Upper lobe of left lung (tissue), 6 donors: ENCODE measurements around the gene SEPTIN10. TPM values are rescaled to one million over a fixed set of nuclear protein-coding genes. Genes with fewer than 3 reads are reported as not detected.

Experiments used
- ATAC-seq, 2 donors: fragments of 200-7000 bp; cut with Tn5 transposase; one replicate each; pipeline ENCODE4 v1.9.1; 2022; ENCODE audit warnings: mild to moderate bottlenecking in 2 of 2, moderate library complexity in 2 of 2; ENCODE audit not compliant: low FRiP score in 2 of 2
- DNase-seq, 2 donors: peaks; one replicate each; pipeline ENCODE4 v3.0.0-alpha.2; 2019 to 2020
- H3K27ac ChIP-seq, 4 donors: fragments of 200-600 bp; sonication (generic); one replicate each; pipeline ENCODE4 v1.5.1; 2016 to 2019
- H3K27me3 ChIP-seq, 4 donors: fragments of 200-600 bp; sonication (generic); one replicate each; pipeline ENCODE4 v1.5.1; 2017 to 2019
- H3K36me3 ChIP-seq, 4 donors: fragments of 200-600 bp; sonication (generic); one replicate each; pipeline ENCODE4 v1.5.1; 2016 to 2019
- H3K4me1 ChIP-seq, 4 donors: fragments of 200-600 bp; sonication (generic); one replicate each; pipeline ENCODE4 v1.5.1; 2018 to 2019
- H3K4me3 ChIP-seq, 4 donors: fragments of 200-600 bp; sonication (generic); one replicate each; pipeline ENCODE4 v1.5.1; 2017 to 2019; ENCODE audit warnings: mild to moderate bottlenecking in 2 of 4, moderate library complexity in 1 of 4
- H3K9me3 ChIP-seq, 4 donors: fragments of 200-600 bp; sonication (generic); one replicate each; pipeline ENCODE4 v1.5.1; 2018 to 2019
- EP300 ChIP-seq, 4 donors: sonication (generic); formaldehyde crosslinking; IDR thresholded peaks; one replicate each; pipeline ENCODE4 v1.5.1; 2017; ENCODE audit warnings: antibody characterized with exemption in 4 of 4, control low read depth in 2 of 4
- POLR2A ChIP-seq, 4 donors: fragments of 450-650 bp; IDR thresholded peaks; one replicate each; pipeline ENCODE4 v1.5.1; 2016 to 2017; ENCODE audit warnings: antibody characterized with exemption in 4 of 4, mild to moderate bottlenecking in 2 of 4
- POLR2AphosphoS5 ChIP-seq, 2 donors: sonication (generic); formaldehyde crosslinking; IDR thresholded peaks; one replicate each; pipeline ENCODE4 v1.5.1; 2017; ENCODE audit warnings: antibody characterized with exemption in 2 of 2
- WGBS, 2 donors: methylation state at CpG; one replicate each; pipeline ENCODE4 v1.1.5; 2017 to 2018; 5-methylcytosine and 5-hydroxymethylcytosine counted together
- total RNA-seq, 6 donors: library from RNA; depleted of rRNA in 4 of 6; stranded (reverse); fragments of >200 nt in 4 of 6; gene quantifications; one replicate each; pipeline versions ENCODE4 v1.1.0 to v1.2.1, GENCODE V29; 2016 to 2021
- TF ChIP-seq, protein P1 (sequence below), 6 experiments: fragments of 450-650 bp in 4 of 6; fragments of 200-600 bp in 2 of 6; sonication (generic) in 2 of 6; IDR thresholded peaks; one replicate each; pipeline ENCODE4 v1.5.1; 2016 to 2019; ENCODE audit warnings: antibody characterized with exemption in 6 of 6
- donor health status: DM: no; HTN: no; CAD: no; lungs with moderate emphysema.
- donor health status: DM: no; HTN: yes; CAD: no; lungs with severe emphysema.

SEPTIN10 gene
- total RNA-seq, 6 donors from 2014 or later: 60.8 to 135 (median 88.5) TPM

DNA sequence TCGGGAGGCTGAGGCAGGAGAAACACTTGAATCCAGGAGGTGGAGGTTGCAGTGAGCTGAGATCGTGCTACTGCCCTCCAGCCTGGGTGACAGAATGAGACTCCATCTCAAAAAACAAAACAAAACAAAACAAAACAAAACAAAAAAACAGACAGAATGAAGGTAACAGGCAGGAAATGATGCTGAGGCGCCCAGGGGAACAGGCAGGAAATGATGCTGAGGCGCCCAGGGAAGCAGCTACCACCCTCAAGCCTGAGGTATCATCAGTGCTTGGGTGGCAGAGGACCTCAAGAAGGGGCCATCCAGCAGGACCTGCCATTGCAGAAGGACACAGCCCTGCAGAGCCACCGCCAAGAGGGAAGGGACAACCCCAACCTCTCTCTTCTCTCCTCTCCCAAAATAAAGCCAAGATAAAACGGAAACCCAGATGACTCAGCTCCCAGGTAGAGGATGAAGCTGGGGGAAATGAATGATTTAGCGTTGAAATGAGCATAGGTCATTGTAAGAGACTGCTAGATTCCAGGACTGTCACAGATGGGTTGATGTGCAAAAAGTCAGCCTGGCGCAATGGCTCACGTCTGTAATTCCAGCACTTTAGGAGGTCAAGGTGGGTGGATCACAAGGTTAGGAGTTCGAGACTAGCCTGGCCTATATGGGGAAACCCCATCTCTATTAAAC is 19.7 kb upstream of the SEPTIN10 start:
- TF ChIP-seq, protein P1, sequence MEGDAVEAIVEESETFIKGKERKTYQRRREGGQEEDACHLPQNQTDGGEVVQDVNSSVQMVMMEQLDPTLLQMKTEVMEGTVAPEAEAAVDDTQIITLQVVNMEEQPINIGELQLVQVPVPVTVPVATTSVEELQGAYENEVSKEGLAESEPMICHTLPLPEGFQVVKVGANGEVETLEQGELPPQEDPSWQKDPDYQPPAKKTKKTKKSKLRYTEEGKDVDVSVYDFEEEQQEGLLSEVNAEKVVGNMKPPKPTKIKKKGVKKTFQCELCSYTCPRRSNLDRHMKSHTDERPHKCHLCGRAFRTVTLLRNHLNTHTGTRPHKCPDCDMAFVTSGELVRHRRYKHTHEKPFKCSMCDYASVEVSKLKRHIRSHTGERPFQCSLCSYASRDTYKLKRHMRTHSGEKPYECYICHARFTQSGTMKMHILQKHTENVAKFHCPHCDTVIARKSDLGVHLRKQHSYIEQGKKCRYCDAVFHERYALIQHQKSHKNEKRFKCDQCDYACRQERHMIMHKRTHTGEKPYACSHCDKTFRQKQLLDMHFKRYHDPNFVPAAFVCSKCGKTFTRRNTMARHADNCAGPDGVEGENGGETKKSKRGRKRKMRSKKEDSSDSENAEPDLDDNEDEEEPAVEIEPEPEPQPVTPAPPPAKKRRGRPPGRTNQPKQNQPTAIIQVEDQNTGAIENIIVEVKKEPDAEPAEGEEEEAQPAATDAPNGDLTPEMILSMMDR (IDR thresholded peaks at IDR 0.05): no peak
- TF ChIP-seq EP300 (IDR thresholded peaks at IDR 0.05) (no peak), POLR2AphosphoS5 (IDR thresholded peaks at IDR 0.05) (no peak), POLR2A (IDR thresholded peaks at IDR 0.05) (no peak)
- no peak overlapping the region for H3K27ac ChIP-seq
- H3K9me3 ChIP-seq: no peaks in the 10 kb centered on the region
- DNase-seq (no peak), ATAC-seq (no peak)
- no peak overlapping the region for H3K4me3 ChIP-seq
- H3K27me3 ChIP-seq: no peaks in the 10 kb centered on the region
- H3K4me1 ChIP-seq: peaks cover 0 to 15% (median 11%) of the 10 kb centered on the region in 4 donors
- H3K36me3 ChIP-seq: no peaks in the 10 kb centered on the region
- WGBS, 2 donors: 83 to 92% methylated on average over 10 of the region's 10 CpGs

DNA sequence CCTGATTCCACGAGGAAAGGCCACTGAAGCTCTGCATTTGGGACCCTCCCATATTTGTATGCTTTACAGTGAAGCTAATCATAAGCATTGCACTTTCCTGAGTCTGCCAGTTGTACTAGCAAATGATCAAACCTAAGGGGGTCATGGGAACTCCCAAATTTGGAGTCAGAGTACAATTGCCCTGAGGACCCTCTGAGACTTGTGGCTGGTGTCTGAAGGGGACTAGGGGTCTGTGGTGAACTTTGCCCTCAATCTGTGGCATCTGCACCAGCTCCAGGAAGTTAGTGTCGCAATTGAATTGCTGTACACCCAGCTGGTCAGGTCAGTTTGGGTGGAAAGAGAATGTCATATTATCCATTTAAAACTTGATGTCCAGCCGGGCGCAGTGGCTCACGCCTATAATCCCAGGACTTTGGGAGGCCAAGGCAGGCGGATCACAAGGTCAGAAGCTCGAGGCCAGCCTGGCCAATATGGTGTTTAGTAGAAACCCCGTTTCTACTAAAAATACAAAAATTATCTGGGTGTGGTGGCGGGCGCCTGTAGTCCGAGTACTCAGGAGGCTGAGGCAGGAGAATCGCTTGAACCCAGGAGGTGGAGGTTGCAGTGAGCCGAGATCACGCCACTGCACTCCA is 18.5 kb upstream of the SEPTIN10 start:
- no peaks in the 10 kb centered on the region for H3K36me3 ChIP-seq
- H3K4me1 ChIP-seq: peaks cover 0 to 15% (median 7%) of the 10 kb centered on the region in 4 donors
- no peak overlapping the region for H3K4me3 ChIP-seq
- H3K27ac ChIP-seq: no peak overlapping the region
- H3K27me3 ChIP-seq: no peaks in the 10 kb centered on the region
- DNase-seq (no peak), ATAC-seq (no peak)
- no peaks in the 10 kb centered on the region for H3K9me3 ChIP-seq
- WGBS, 2 donors: 84% methylated on average over 13 to 14 of the region's 14 CpGs
- no peak for TF ChIP-seq EP300 (IDR thresholded peaks at IDR 0.05)
- TF ChIP-seq, protein P1 (IDR thresholded peaks at IDR 0.05): no peak
- TF ChIP-seq POLR2AphosphoS5 (IDR thresholded peaks at IDR 0.05): no peak
- no peak for TF ChIP-seq POLR2A (IDR thresholded peaks at IDR 0.05)

- Histone ChIP-seq H3K27me3 (no peaks in the 10 kb centered on the region), H3K36me3 (no peaks in the 10 kb centered on the region), H3K9me3 (no peaks in the 10 kb centered on the region), H3K27ac (no peak overlapping the region), H3K4me1 (peaks cover 0 to 15% (median 6%) of the 10 kb centered on the region in 4 donors), H3K4me3 (no peak overlapping the region)
- ATAC-seq (no peak), DNase-seq (no peak)
- WGBS, 2 donors: 73 to 86% methylated on average over 3 of the region's 3 CpGs
- TF ChIP-seq EP300 (IDR thresholded peaks at IDR 0.05) (no peak), POLR2A (IDR thresholded peaks at IDR 0.05) (no peak), POLR2AphosphoS5 (IDR thresholded peaks at IDR 0.05) (no peak)
- TF ChIP-seq, protein P1 (IDR thresholded peaks at IDR 0.05): no peak
Measured at GRCh38 chr2:109631741-109632140, 18.0 kb upstream of the SEPTIN10 start.

GRCh38 chr2:109630441-109631430 is 17.0 kb upstream of the SEPTIN10 start:
- no peak overlapping the region for H3K27ac ChIP-seq
- peaks cover 0 to 6% (median 4%) of the 10 kb centered on the region in 4 donors for H3K4me1 ChIP-seq
- no peaks in the 10 kb centered on the region for H3K36me3 ChIP-seq
- no peaks in the 10 kb centered on the region for H3K9me3 ChIP-seq
- WGBS, 2 donors: 92 to 95% methylated on average over 16 to 19 of the region's 19 CpGs
- H3K4me3 ChIP-seq: no peak overlapping the region
- DNase-seq (no peak), ATAC-seq (no peak)
- H3K27me3 ChIP-seq: no peaks in the 10 kb centered on the region
- no peak for TF ChIP-seq POLR2AphosphoS5 (IDR thresholded peaks at IDR 0.05)
- TF ChIP-seq EP300 (IDR thresholded peaks at IDR 0.05): no peak
- TF ChIP-seq, protein P1 (IDR thresholded peaks at IDR 0.05): no peak
- no peak for TF ChIP-seq POLR2A (IDR thresholded peaks at IDR 0.05)
